ENCODE data around the gene TBXT. TPM values are rescaled to one million over a fixed set of nuclear protein-coding genes. Genes with fewer than 3 reads are reported as not detected.

Gene TBXT
- total RNA-seq, 1 experiment from 2014 or later, result 0.31 TPM

DNA sequence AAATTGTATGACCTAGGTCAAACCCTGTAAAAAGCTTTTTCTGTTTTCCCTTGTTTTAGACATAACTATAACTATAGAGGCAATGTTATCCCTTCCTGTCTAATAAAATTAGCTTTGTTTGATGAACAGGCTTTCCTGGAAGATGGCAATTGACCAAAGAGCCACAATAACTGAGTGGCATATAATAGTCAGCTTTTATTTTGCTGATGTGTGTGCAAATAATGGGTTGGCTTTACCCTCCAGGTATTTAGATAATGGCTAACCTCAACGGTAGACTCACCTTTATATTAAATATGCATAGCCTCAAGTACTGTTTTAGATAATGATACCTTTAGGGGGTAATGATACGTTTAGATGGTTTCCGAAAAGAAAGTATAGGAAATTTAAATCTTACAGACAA, 15.0 kb downstream of the TBXT start:
- Histone ChIP-seq H3K27me3 (ENCODE audit: insufficient read depth, low read length) (no peaks in the 10 kb centered on the region), H2BK12ac (ENCODE audit: insufficient read length, low read depth, low read length) (no peak overlapping the region), H3K4me2 (ENCODE audit: insufficient read depth, insufficient read length, low read length) (no peak overlapping the region), H2BK15ac (ENCODE audit: low read depth, low read length) (no peak overlapping the region), H3K56ac (ENCODE audit: insufficient read length, low read depth, low read length) (no peak overlapping the region), H4K5ac (ENCODE audit: insufficient read length, low read depth, low read length) (no peak overlapping the region), H3K18ac (ENCODE audit: insufficient read length, low read depth, low read length) (no peak overlapping the region), H3K23me2 (ENCODE audit: insufficient read length, low read depth, low read length, poor library complexity, severe bottlenecking) (no peaks in the 10 kb centered on the region), H3K14ac (ENCODE audit: insufficient read depth, low read length) (no peak overlapping the region), H3K27ac (ENCODE audit: insufficient read length, low read depth, low read length) (no peak overlapping the region), H3K79me1 (ENCODE audit: insufficient read depth, low read depth, low read length, poor library complexity, severe bottlenecking) (no peaks in the 10 kb centered on the region), H2AK5ac (ENCODE audit: insufficient read length, low read length) (no peak overlapping the region), H4K91ac (ENCODE audit: insufficient read length, low read depth, low read length) (no peak overlapping the region), H2BK5ac (ENCODE audit: insufficient read length, low read length) (no peak overlapping the region), H3K4ac (ENCODE audit: low read depth, low read length) (no peak overlapping the region), H4K8ac (replicated peaks; ENCODE audit: insufficient read length, low read depth, low read length) (no peak overlapping the region), H3K79me2 (ENCODE audit: insufficient read depth, low read length) (no peaks in the 10 kb centered on the region), H3K23ac (ENCODE audit: insufficient read length, low read depth, low read length) (no peak overlapping the region), H2BK20ac (ENCODE audit: low read depth, low read length, poor library complexity, severe bottlenecking) (no peak overlapping the region), H2AFZ (ENCODE audit: low read length) (no peak overlapping the region), H3K9me3 (ENCODE audit: control insufficient read depth, low read depth, low read length) (no peaks in the 10 kb centered on the region), H2BK120ac (ENCODE audit: low read depth, low read length, poor library complexity, severe bottlenecking) (no peak overlapping the region), H3K4me1 (ENCODE audit: insufficient read depth, low read length) (no peaks in the 10 kb centered on the region), H3T11ph (ENCODE audit: low read length) (no peak overlapping the region), H3K9ac (ENCODE audit: extremely low read depth, insufficient read length, low read length) (no peak overlapping the region), H4K20me1 (ENCODE audit: control insufficient read depth, insufficient read depth, insufficient read length) (no peaks in the 10 kb centered on the region)
- no peak for DNase-seq
- no peak overlapping the region for H3K4me3 Mint-ChIP-seq
- peaks cover 11 to 23% of the 10 kb centered on the region in 2 experiments for H3K9me3 Mint-ChIP-seq
- H3K4me1 Mint-ChIP-seq, result no peaks in the 10 kb centered on the region
- no peak overlapping the region for H3K27ac Mint-ChIP-seq
- peaks cover 14% of the 10 kb centered on the region for H3K27me3 Mint-ChIP-seq (ENCODE audit: low read depth)
- TF ChIP-seq, protein P1, sequence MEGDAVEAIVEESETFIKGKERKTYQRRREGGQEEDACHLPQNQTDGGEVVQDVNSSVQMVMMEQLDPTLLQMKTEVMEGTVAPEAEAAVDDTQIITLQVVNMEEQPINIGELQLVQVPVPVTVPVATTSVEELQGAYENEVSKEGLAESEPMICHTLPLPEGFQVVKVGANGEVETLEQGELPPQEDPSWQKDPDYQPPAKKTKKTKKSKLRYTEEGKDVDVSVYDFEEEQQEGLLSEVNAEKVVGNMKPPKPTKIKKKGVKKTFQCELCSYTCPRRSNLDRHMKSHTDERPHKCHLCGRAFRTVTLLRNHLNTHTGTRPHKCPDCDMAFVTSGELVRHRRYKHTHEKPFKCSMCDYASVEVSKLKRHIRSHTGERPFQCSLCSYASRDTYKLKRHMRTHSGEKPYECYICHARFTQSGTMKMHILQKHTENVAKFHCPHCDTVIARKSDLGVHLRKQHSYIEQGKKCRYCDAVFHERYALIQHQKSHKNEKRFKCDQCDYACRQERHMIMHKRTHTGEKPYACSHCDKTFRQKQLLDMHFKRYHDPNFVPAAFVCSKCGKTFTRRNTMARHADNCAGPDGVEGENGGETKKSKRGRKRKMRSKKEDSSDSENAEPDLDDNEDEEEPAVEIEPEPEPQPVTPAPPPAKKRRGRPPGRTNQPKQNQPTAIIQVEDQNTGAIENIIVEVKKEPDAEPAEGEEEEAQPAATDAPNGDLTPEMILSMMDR (conservative IDR thresholded peaks at IDR 0.05), result no peak
- peaks cover 0 to 9% (median 3%) of the 10 kb centered on the region in 3 experiments; a peak in 5 of 7 replicates for H3K36me3 Mint-ChIP-seq (ENCODE audit: insufficient read depth in 1 of 3, low read depth in 3 of 3)
- no CpG with 5 or more reads among the region's 3 CpGs for WGBS (ENCODE audit: extremely low coverage, insufficient read length, low lambda C conversion rate)
